ENCODE measurements around the gene EDARADD. TPM values are rescaled to one million over a fixed set of nuclear protein-coding genes. Genes with fewer than 3 reads are reported as not detected.
"Not testable (repeated sequence)": the region's sequence is repeated elsewhere in the genome, so short reads cannot be mapped to it uniquely, and the experiment has no call there.

Gene EDARADD
- 56.8 and 57.8 TPM in 2 replicates for total RNA-seq

- peaks cover 58% of the 10 kb centered on the region for H3K4me1 Mint-ChIP-seq (ENCODE audit: low read depth)
- intact Hi-C loops (cut with micrococcal nuclease): loop anchor here (1.0 to 10.0 kb wide), 6 partner anchors 110 to 749 kb away; partner anchors contain the start of genes GNG4, GPR137B, LYST and MTR
- peak within 1 kb of the TSS; percentile 87 for H3K27ac Mint-ChIP-seq
- DNase-seq (ENCODE audit: low spot score): no peak
- peak within 1 kb of the TSS; percentile 90 for H3K4me3 Mint-ChIP-seq
- peaks cover 18% of the 10 kb centered on the region for H3K36me3 Mint-ChIP-seq (ENCODE audit: low read depth)
- H3K9me3 Mint-ChIP-seq: no peaks in the 10 kb centered on the region
- peaks cover 22% of the 10 kb centered on the region for H3K27me3 Mint-ChIP-seq (ENCODE audit: insufficient read depth)
Measured at GRCh38 chr1:236393681-236394481, at the start of gene EDARADD. EDARADD (plus strand) TSS chr1:236394286; CDS start chr1:236394445, 159 bp downstream.

GRCh38 chr1:236345728-236346127 lies 48.4 kb upstream of the EDARADD start:
- H3K4me3 Mint-ChIP-seq: no peak overlapping the region
- intact Hi-C loops (cut with micrococcal nuclease): no loop called here
- no peak overlapping the region for H3K27ac Mint-ChIP-seq
- peaks cover 22% of the 10 kb centered on the region for H3K27me3 Mint-ChIP-seq (ENCODE audit: insufficient read depth)
- no peak for DNase-seq (ENCODE audit: low spot score)
- no peaks in the 10 kb centered on the region for H3K4me1 Mint-ChIP-seq (ENCODE audit: low read depth)
- H3K9me3 Mint-ChIP-seq: no peaks in the 10 kb centered on the region
- H3K36me3 Mint-ChIP-seq (ENCODE audit: low read depth): no peaks in the 10 kb centered on the region

- no peak overlapping the region for H3K27ac Mint-ChIP-seq
- H3K9me3 Mint-ChIP-seq: no peaks in the 10 kb centered on the region
- H3K27me3 Mint-ChIP-seq (ENCODE audit: insufficient read depth): peaks cover 26% of the 10 kb centered on the region
- H3K4me3 Mint-ChIP-seq: no peak overlapping the region
- H3K4me1 Mint-ChIP-seq (ENCODE audit: low read depth): no peaks in the 10 kb centered on the region
- H3K36me3 Mint-ChIP-seq (ENCODE audit: low read depth): no peaks in the 10 kb centered on the region
- DNase-seq (ENCODE audit: low spot score): no peak
- intact Hi-C loops (cut with micrococcal nuclease): no loop called here
Measured at GRCh38 chr1:236348071-236348470, 46.0 kb upstream of the EDARADD start.

- Mint-ChIP-seq H3K27me3 (ENCODE audit: insufficient read depth) (peaks cover 25% of the 10 kb centered on the region), H3K36me3 (ENCODE audit: low read depth) (no peaks in the 10 kb centered on the region), H3K4me3 (no peak overlapping the region), H3K27ac (no peak overlapping the region), H3K4me1 (ENCODE audit: low read depth) (no peaks in the 10 kb centered on the region), H3K9me3 (no peaks in the 10 kb centered on the region)
- intact Hi-C loops (cut with micrococcal nuclease): no loop called here
- DNase-seq (ENCODE audit: low spot score): no peak
Measured at GRCh38 chr1:236350308-236350707, 43.8 kb upstream of the EDARADD start.

GRCh38 chr1:236351875-236352573 lies 42.1 kb upstream of the EDARADD start:
- no peaks in the 10 kb centered on the region for H3K36me3 Mint-ChIP-seq (ENCODE audit: low read depth)
- no peak overlapping the region for H3K27ac Mint-ChIP-seq
- H3K27me3 Mint-ChIP-seq (ENCODE audit: insufficient read depth): peaks cover 22% of the 10 kb centered on the region
- H3K4me3 Mint-ChIP-seq: no peak overlapping the region
- H3K4me1 Mint-ChIP-seq (ENCODE audit: low read depth): no peaks in the 10 kb centered on the region
- intact Hi-C loops (cut with micrococcal nuclease): no loop called here
- no peaks in the 10 kb centered on the region for H3K9me3 Mint-ChIP-seq
- no peak for DNase-seq (ENCODE audit: low spot score)

GRCh38 chr1:236352747-236353146 lies 41.3 kb upstream of the EDARADD start:
- H3K4me3 Mint-ChIP-seq; H3K4me1 Mint-ChIP-seq (ENCODE audit: low read depth); intact Hi-C loops (cut with micrococcal nuclease); H3K27ac Mint-ChIP-seq; H3K36me3 Mint-ChIP-seq (ENCODE audit: low read depth); H3K9me3 Mint-ChIP-seq; DNase-seq (ENCODE audit: low spot score): not testable (repeated sequence)
- peaks cover 22% of the 10 kb centered on the region for H3K27me3 Mint-ChIP-seq (ENCODE audit: insufficient read depth)

GRCh38 chr1:236353813-236354212 lies 40.3 kb upstream of the EDARADD start:
- Mint-ChIP-seq H3K36me3 (ENCODE audit: low read depth) (no peaks in the 10 kb centered on the region), H3K27ac (no peak overlapping the region), H3K27me3 (ENCODE audit: insufficient read depth) (peaks cover 19% of the 10 kb centered on the region), H3K4me1 (ENCODE audit: low read depth) (no peaks in the 10 kb centered on the region), H3K9me3 (peaks cover 14% of the 10 kb centered on the region), H3K4me3 (no peak overlapping the region)
- no peak for DNase-seq (ENCODE audit: low spot score)
- intact Hi-C loops (cut with micrococcal nuclease): no loop called here

- DNase-seq (ENCODE audit: low spot score): no peak
- Mint-ChIP-seq H3K4me3 (no peak overlapping the region), H3K4me1 (ENCODE audit: low read depth) (no peaks in the 10 kb centered on the region), H3K27ac (no peak overlapping the region), H3K9me3 (peaks cover 16% of the 10 kb centered on the region), H3K36me3 (ENCODE audit: low read depth) (no peaks in the 10 kb centered on the region), H3K27me3 (ENCODE audit: insufficient read depth) (peaks cover 15% of the 10 kb centered on the region)
- intact Hi-C loops (cut with micrococcal nuclease): no loop called here
Measured at GRCh38 chr1:236354330-236355147, 39.5 kb upstream of the EDARADD start.

- no peaks in the 10 kb centered on the region for H3K4me1 Mint-ChIP-seq (ENCODE audit: low read depth)
- intact Hi-C loops (cut with micrococcal nuclease): no loop called here
- H3K9me3 Mint-ChIP-seq: peaks cover 16% of the 10 kb centered on the region
- DNase-seq (ENCODE audit: low spot score): no peak
- H3K4me3 Mint-ChIP-seq: no peak overlapping the region
- H3K36me3 Mint-ChIP-seq (ENCODE audit: low read depth): no peaks in the 10 kb centered on the region
- H3K27me3 Mint-ChIP-seq (ENCODE audit: insufficient read depth): peaks cover 7% of the 10 kb centered on the region
- no peak overlapping the region for H3K27ac Mint-ChIP-seq
Measured at GRCh38 chr1:236356141-236356540, 37.9 kb upstream of the EDARADD start.

- Mint-ChIP-seq H3K36me3 (ENCODE audit: low read depth) (no peaks in the 10 kb centered on the region), H3K27me3 (ENCODE audit: insufficient read depth) (no peaks in the 10 kb centered on the region), H3K4me1 (ENCODE audit: low read depth) (no peaks in the 10 kb centered on the region), H3K9me3 (peaks cover 16% of the 10 kb centered on the region), H3K4me3 (no peak overlapping the region), H3K27ac (no peak overlapping the region)
- DNase-seq (ENCODE audit: low spot score): no peak
- intact Hi-C loops (cut with micrococcal nuclease): no loop called here
Measured at GRCh38 chr1:236361909-236362590, 32.0 kb upstream of the EDARADD start.

- no peaks in the 10 kb centered on the region for H3K4me1 Mint-ChIP-seq (ENCODE audit: low read depth)
- no peak overlapping the region for H3K27ac Mint-ChIP-seq
- DNase-seq (ENCODE audit: low spot score): no peak
- H3K9me3 Mint-ChIP-seq: peaks cover 7% of the 10 kb centered on the region
- intact Hi-C loops (cut with micrococcal nuclease): no loop called here
- no peaks in the 10 kb centered on the region for H3K27me3 Mint-ChIP-seq (ENCODE audit: insufficient read depth)
- H3K36me3 Mint-ChIP-seq (ENCODE audit: low read depth): no peaks in the 10 kb centered on the region
- H3K4me3 Mint-ChIP-seq: no peak overlapping the region
Measured at GRCh38 chr1:236363237-236363636, 30.8 kb upstream of the EDARADD start.

GRCh38 chr1:236365999-236366570 lies 28.0 kb upstream of the EDARADD start:
- no peak overlapping the region for H3K4me3 Mint-ChIP-seq
- no peaks in the 10 kb centered on the region for H3K36me3 Mint-ChIP-seq (ENCODE audit: low read depth)
- intact Hi-C loops (cut with micrococcal nuclease): no loop called here
- no peak for DNase-seq (ENCODE audit: low spot score)
- H3K27me3 Mint-ChIP-seq (ENCODE audit: insufficient read depth): peaks cover 2% of the 10 kb centered on the region
- peaks cover 5% of the 10 kb centered on the region for H3K4me1 Mint-ChIP-seq (ENCODE audit: low read depth)
- H3K9me3 Mint-ChIP-seq: no peaks in the 10 kb centered on the region
- no peak overlapping the region for H3K27ac Mint-ChIP-seq
